Skin of body (tissue), 2 donors: ENCODE results near the gene PLCB1. TPM values are rescaled to one million over a fixed set of nuclear protein-coding genes. Genes with fewer than 3 reads are reported as not detected.

ENCODE experiments used
- DNase-seq: peaks from one replicate; lab custom pipeline; 2025; lab: John Stamatoyannopoulos, UW
- total RNA-seq: library from RNA; depleted of rRNA; stranded (reverse); fragments of >200 nt; gene quantifications from one replicate; pipeline ENCODE4 v1.2.3, GENCODE V29; 2014

Gene PLCB1
- total RNA-seq, 1 donor from 2014 or later: 23.8 TPM

GRCh38 chr20:8298426-8299043 is 166.5 kb downstream of the PLCB1 start:
- DNase-seq: no peak

GRCh38 chr20:8299921-8300320 is 167.9 kb downstream of the PLCB1 start:
- no peak for DNase-seq

- DNase-seq: no peak
Observed at GRCh38 chr20:8301655-8302054, 169.6 kb downstream of the PLCB1 start.

GRCh38 chr20:8303651-8304050 is 171.6 kb downstream of the PLCB1 start:
- no peak for DNase-seq

GRCh38 chr20:8304124-8304816 is 172.2 kb downstream of the PLCB1 start:
- no peak for DNase-seq

- DNase-seq: peak; percentile 21
Observed at GRCh38 chr20:8305449-8305978, 173.4 kb downstream of the PLCB1 start.

- no peak for DNase-seq
Observed at GRCh38 chr20:8306937-8307336, 174.9 kb downstream of the PLCB1 start.

- no peak for DNase-seq
Observed at GRCh38 chr20:8309634-8310033, 177.6 kb downstream of the PLCB1 start.

GRCh38 chr20:8310618-8311017 is 178.6 kb downstream of the PLCB1 start:
- DNase-seq: no peak

- DNase-seq: no peak
Observed at GRCh38 chr20:8313073-8313472, 181.0 kb downstream of the PLCB1 start.

GRCh38 chr20:8315639-8316573 is 183.8 kb downstream of the PLCB1 start:
- DNase-seq: no peak

GRCh38 chr20:8317448-8317847 is 185.4 kb downstream of the PLCB1 start:
- DNase-seq: no peak

GRCh38 chr20:8318965-8319625 is 187.0 kb downstream of the PLCB1 start:
- no peak for DNase-seq

GRCh38 chr20:8320306-8320705 is 188.2 kb downstream of the PLCB1 start:
- no peak for DNase-seq

- DNase-seq: no peak
Observed at GRCh38 chr20:8321001-8321400, 188.9 kb downstream of the PLCB1 start.

GRCh38 chr20:8322662-8323217 is 190.7 kb downstream of the PLCB1 start:
- no peak for DNase-seq

- DNase-seq: no peak
Observed at GRCh38 chr20:8326191-8326590, 194.1 kb downstream of the PLCB1 start.

- no peak for DNase-seq
Observed at GRCh38 chr20:8326899-8327298, 194.8 kb downstream of the PLCB1 start.

GRCh38 chr20:8328189-8328588 is 196.1 kb downstream of the PLCB1 start:
- DNase-seq: no peak

GRCh38 chr20:8330319-8330784 is 198.3 kb downstream of the PLCB1 start:
- DNase-seq: no peak
